Upper lobe of left lung (tissue), 6 donors: Measurements from ENCODE around the gene MTHFD1L. TPM values are rescaled to one million over a fixed set of nuclear protein-coding genes. Genes with fewer than 3 reads are reported as not detected.

Experiments
- ATAC-seq, 2 donors: fragments of 200-7000 bp; cut with Tn5 transposase; one replicate each; pipeline ENCODE4 v1.9.1; 2022; ENCODE audit warnings: mild to moderate bottlenecking in 2 of 2, moderate library complexity in 2 of 2; ENCODE audit not compliant: low FRiP score in 2 of 2
- DNase-seq, 2 donors: peaks; one replicate each; pipeline ENCODE4 v3.0.0-alpha.2; 2019 to 2020
- H3K27ac ChIP-seq, 4 donors: fragments of 200-600 bp; sonication (generic); one replicate each; pipeline ENCODE4 v1.5.1; 2016 to 2019
- H3K27me3 ChIP-seq, 4 donors: fragments of 200-600 bp; sonication (generic); one replicate each; pipeline ENCODE4 v1.5.1; 2017 to 2019
- H3K36me3 ChIP-seq, 4 donors: fragments of 200-600 bp; sonication (generic); one replicate each; pipeline ENCODE4 v1.5.1; 2016 to 2019
- H3K4me1 ChIP-seq, 4 donors: fragments of 200-600 bp; sonication (generic); one replicate each; pipeline ENCODE4 v1.5.1; 2018 to 2019
- H3K4me3 ChIP-seq, 4 donors: fragments of 200-600 bp; sonication (generic); one replicate each; pipeline ENCODE4 v1.5.1; 2017 to 2019; ENCODE audit warnings: mild to moderate bottlenecking in 2 of 4, moderate library complexity in 1 of 4
- H3K9me3 ChIP-seq, 4 donors: fragments of 200-600 bp; sonication (generic); one replicate each; pipeline ENCODE4 v1.5.1; 2018 to 2019
- EP300 ChIP-seq, 4 donors: sonication (generic); formaldehyde crosslinking; IDR thresholded peaks; one replicate each; pipeline ENCODE4 v1.5.1; 2017; ENCODE audit warnings: antibody characterized with exemption in 4 of 4, control low read depth in 2 of 4
- POLR2A ChIP-seq, 4 donors: fragments of 450-650 bp; IDR thresholded peaks; one replicate each; pipeline ENCODE4 v1.5.1; 2016 to 2017; ENCODE audit warnings: antibody characterized with exemption in 4 of 4, mild to moderate bottlenecking in 2 of 4
- POLR2AphosphoS5 ChIP-seq, 2 donors: sonication (generic); formaldehyde crosslinking; IDR thresholded peaks; one replicate each; pipeline ENCODE4 v1.5.1; 2017; ENCODE audit warnings: antibody characterized with exemption in 2 of 2
- WGBS, 2 donors: methylation state at CpG; one replicate each; pipeline ENCODE4 v1.1.5; 2017 to 2018; 5-methylcytosine and 5-hydroxymethylcytosine counted together
- total RNA-seq, 6 donors: library from RNA; depleted of rRNA in 4 of 6; stranded (reverse); fragments of >200 nt in 4 of 6; gene quantifications; one replicate each; pipeline versions ENCODE4 v1.1.0 to v1.2.1, GENCODE V29; 2016 to 2021
- TF ChIP-seq, protein P1 (sequence below), 6 experiments: fragments of 450-650 bp in 4 of 6; fragments of 200-600 bp in 2 of 6; sonication (generic) in 2 of 6; IDR thresholded peaks; one replicate each; pipeline ENCODE4 v1.5.1; 2016 to 2019; ENCODE audit warnings: antibody characterized with exemption in 6 of 6
- donor health status: DM: no; HTN: no; CAD: no; lungs with moderate emphysema.
- donor health status: DM: no; HTN: yes; CAD: no; lungs with severe emphysema.

The MTHFD1L gene
- total RNA-seq, 6 donors from 2014 or later: 11.8 to 32.3 (median 19.4) TPM

DNA sequence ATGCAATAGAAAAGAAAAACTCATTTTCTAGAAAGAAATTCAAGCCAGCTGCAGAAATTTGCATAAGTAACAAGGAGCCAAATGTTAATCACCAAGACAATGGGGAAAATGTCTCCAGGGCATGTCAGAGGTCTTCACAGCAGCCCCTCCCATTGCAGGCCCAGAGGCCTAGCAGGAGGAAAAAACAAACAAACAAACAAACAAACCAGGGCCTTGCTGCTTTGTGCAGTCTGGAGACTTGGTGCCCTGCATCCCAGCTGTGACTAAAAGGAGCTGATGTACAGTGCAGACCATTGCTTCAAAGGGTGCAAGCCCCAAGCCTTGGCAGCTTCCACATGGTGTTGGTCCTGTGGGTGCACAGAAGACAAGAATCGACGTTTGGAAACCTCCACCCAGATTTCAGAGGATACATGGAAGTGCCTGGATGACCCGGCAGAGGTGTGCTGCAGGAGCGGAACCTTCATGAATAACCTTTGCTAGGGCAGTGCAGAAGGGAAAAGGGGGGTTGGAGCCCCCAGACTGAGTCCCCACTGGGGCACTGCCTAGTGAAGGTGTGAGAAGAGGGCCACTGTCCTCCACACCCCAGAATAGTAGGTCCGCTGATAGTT lies 263.4 kb downstream of the MTHFD1L start:
- no peaks in the 10 kb centered on the region for H3K36me3 ChIP-seq
- ATAC-seq: no peak
- no peaks in the 10 kb centered on the region for H3K4me1 ChIP-seq
- H3K4me3 ChIP-seq: no peak overlapping the region
- no peaks in the 10 kb centered on the region for H3K9me3 ChIP-seq
- DNase-seq: no peak
- TF ChIP-seq POLR2AphosphoS5 (IDR thresholded peaks at IDR 0.05) (no peak), POLR2A (IDR thresholded peaks at IDR 0.05) (no peak), EP300 (IDR thresholded peaks at IDR 0.05) (no peak)
- TF ChIP-seq, protein P1, sequence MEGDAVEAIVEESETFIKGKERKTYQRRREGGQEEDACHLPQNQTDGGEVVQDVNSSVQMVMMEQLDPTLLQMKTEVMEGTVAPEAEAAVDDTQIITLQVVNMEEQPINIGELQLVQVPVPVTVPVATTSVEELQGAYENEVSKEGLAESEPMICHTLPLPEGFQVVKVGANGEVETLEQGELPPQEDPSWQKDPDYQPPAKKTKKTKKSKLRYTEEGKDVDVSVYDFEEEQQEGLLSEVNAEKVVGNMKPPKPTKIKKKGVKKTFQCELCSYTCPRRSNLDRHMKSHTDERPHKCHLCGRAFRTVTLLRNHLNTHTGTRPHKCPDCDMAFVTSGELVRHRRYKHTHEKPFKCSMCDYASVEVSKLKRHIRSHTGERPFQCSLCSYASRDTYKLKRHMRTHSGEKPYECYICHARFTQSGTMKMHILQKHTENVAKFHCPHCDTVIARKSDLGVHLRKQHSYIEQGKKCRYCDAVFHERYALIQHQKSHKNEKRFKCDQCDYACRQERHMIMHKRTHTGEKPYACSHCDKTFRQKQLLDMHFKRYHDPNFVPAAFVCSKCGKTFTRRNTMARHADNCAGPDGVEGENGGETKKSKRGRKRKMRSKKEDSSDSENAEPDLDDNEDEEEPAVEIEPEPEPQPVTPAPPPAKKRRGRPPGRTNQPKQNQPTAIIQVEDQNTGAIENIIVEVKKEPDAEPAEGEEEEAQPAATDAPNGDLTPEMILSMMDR (IDR thresholded peaks at IDR 0.05): no peak
- H3K27ac ChIP-seq: no peak overlapping the region
- 86 to 89% methylated on average over 5 of the region's 5 CpGs for WGBS, 2 donors
- H3K27me3 ChIP-seq: no peaks in the 10 kb centered on the region

DNA sequence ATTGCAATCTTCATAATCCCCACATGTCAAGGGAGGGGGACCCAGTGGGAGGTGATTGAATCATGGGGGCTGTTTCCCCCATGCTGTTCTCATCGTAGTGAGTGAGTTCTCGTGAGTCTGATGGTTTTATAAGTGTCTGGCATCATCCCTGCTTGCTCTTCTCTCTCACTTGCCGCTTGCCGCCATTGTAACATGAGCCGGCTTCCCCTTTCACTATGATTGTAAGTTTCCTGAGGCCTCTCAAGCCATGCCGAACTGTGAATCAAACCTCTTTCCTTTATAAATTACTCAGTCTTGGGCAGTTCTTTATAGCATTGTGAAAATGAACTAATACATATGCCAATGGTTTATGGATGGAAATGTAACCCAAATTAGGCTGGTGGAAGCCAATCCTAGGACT lies 264.8 kb downstream of the MTHFD1L start:
- no peak overlapping the region for H3K4me3 ChIP-seq
- 85 to 90% methylated on average over 6 of the region's 6 CpGs for WGBS, 2 donors
- no peaks in the 10 kb centered on the region for H3K36me3 ChIP-seq
- H3K27ac ChIP-seq: no peak overlapping the region
- H3K27me3 ChIP-seq: no peaks in the 10 kb centered on the region
- TF ChIP-seq, protein P1 (IDR thresholded peaks at IDR 0.05): no peak
- TF ChIP-seq POLR2AphosphoS5 (IDR thresholded peaks at IDR 0.05) (no peak), POLR2A (IDR thresholded peaks at IDR 0.05) (no peak), EP300 (IDR thresholded peaks at IDR 0.05) (no peak)
- DNase-seq (no peak), ATAC-seq (no peak)
- no peaks in the 10 kb centered on the region for H3K4me1 ChIP-seq
- no peaks in the 10 kb centered on the region for H3K9me3 ChIP-seq

DNA sequence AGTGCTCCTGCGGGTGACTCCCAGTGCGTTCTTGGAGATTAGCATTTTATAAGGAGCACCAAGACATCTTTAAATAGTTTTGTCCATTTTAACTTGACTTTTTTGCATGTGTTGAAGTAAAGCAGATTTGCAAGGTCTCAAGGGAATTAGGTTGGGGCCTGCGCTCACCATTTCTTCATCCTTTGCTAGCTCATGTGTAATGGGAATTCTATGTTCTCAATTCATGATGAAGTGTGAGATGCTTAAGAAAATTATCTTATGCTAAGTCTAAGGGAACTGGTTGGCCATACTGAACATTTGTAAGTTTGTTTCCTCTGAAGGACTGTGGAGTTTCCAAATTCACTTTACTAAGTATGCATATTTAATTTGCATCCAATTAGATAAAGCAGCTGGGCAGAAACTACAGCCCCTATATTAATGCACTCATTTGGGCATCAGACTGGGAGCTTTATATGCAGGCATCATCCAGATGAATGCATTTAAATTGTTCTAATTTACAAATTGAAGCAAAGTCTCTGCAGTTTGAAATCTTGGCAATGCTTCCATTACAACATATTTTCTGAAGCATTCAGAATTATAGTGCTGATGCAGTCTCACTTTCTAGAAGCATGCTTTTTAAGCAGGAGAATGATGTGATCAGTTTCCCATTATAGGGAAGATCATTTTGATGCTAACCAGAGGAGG lies 266.0 kb downstream of the MTHFD1L start:
- Histone ChIP-seq H3K4me3 (no peak overlapping the region), H3K36me3 (no peaks in the 10 kb centered on the region), H3K9me3 (no peaks in the 10 kb centered on the region), H3K27ac (no peak overlapping the region), H3K27me3 (no peaks in the 10 kb centered on the region), H3K4me1 (no peaks in the 10 kb centered on the region)
- DNase-seq (no peak), ATAC-seq (no peak)
- 91 to 93% methylated on average over 3 of the region's 3 CpGs for WGBS, 2 donors
- TF ChIP-seq, protein P1 (IDR thresholded peaks at IDR 0.05): no peak
- TF ChIP-seq POLR2A (IDR thresholded peaks at IDR 0.05) (no peak), EP300 (IDR thresholded peaks at IDR 0.05) (no peak), POLR2AphosphoS5 (IDR thresholded peaks at IDR 0.05) (no peak)

DNA sequence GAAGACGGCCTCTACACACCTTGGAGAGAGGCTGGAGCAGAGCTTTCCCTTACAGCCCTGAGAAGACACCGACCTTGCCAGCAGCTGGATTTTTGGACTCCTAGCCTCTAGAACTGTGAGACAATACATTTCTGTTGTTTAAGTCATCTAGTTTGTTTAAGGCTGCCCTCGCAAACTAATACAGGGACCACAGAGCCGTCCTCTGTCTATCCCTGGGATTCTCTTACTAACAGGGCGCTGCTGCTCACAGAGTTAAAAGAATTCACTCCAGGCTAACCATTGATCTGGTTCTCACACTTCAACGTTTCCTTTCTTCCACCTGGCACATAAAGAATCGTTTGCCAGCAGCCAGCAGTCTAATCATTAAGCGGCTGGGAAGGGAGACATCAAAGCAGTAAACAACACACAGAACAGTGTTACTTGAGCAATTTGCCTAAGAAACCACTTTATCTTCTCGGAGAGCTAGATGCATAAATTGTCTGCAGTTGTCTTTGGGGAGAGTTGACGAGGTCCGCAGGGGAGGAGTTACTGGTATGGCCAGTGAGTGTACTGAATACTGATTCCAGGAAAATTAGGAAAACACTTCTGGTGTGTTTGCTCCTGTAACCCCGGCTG lies 270.7 kb downstream of the MTHFD1L start:
- no peak overlapping the region for H3K27ac ChIP-seq
- ATAC-seq (peak in 1 of 2 donors; percentile 50), DNase-seq (no peak)

More for the DNA sequence above, 270.7 kb downstream of the MTHFD1L start:
- Histone ChIP-seq H3K4me1 (no peaks in the 10 kb centered on the region), H3K9me3 (no peaks in the 10 kb centered on the region), H3K36me3 (no peaks in the 10 kb centered on the region), H3K27me3 (no peaks in the 10 kb centered on the region), H3K4me3 (no peak overlapping the region)
- WGBS, 2 donors: 53 to 64% methylated on average over 12 of the region's 12 CpGs
- TF ChIP-seq, protein P1 (IDR thresholded peaks at IDR 0.05): no peak
- TF ChIP-seq EP300 (IDR thresholded peaks at IDR 0.05) (no peak), POLR2AphosphoS5 (IDR thresholded peaks at IDR 0.05) (no peak), POLR2A (IDR thresholded peaks at IDR 0.05) (no peak)
